Peyer's patch (tissue), 4 donors: Measurements from ENCODE around the gene NEK3.

ENCODE experiments used
- POLR2A ChIP-seq, 2 donors: fragments of 450-650 bp; IDR thresholded peaks; one replicate each; pipeline ENCODE4 v1.5.1; 2017; ENCODE audit warnings: antibody characterized with exemption in 2 of 2, mild to moderate bottlenecking in 2 of 2, moderate library complexity in 2 of 2
- TF ChIP-seq, protein P1 (sequence below), 6 experiments: fragments of 450-650 bp in 4 of 6; fragments of 200-600 bp in 2 of 6; sonication (generic) in 1 of 6; IDR thresholded peaks; one replicate each; pipeline ENCODE4 v1.5.1; 2017 to 2019; ENCODE audit warnings: antibody characterized with exemption in 6 of 6, mild to moderate bottlenecking in 3 of 6, moderate library complexity in 1 of 6

- TF ChIP-seq POLR2A (IDR thresholded peaks at IDR 0.05) = no peak
- TF ChIP-seq, protein P1, sequence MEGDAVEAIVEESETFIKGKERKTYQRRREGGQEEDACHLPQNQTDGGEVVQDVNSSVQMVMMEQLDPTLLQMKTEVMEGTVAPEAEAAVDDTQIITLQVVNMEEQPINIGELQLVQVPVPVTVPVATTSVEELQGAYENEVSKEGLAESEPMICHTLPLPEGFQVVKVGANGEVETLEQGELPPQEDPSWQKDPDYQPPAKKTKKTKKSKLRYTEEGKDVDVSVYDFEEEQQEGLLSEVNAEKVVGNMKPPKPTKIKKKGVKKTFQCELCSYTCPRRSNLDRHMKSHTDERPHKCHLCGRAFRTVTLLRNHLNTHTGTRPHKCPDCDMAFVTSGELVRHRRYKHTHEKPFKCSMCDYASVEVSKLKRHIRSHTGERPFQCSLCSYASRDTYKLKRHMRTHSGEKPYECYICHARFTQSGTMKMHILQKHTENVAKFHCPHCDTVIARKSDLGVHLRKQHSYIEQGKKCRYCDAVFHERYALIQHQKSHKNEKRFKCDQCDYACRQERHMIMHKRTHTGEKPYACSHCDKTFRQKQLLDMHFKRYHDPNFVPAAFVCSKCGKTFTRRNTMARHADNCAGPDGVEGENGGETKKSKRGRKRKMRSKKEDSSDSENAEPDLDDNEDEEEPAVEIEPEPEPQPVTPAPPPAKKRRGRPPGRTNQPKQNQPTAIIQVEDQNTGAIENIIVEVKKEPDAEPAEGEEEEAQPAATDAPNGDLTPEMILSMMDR (IDR thresholded peaks at IDR 0.05) = no peak
These were observed 2.6 kb downstream of the NEK3 start for GRCh38 chr13:52156724-52157261.
